Thyroid gland (tissue), 4 donors: Measurements from ENCODE around the gene AQP9.

Experiments used
- CTCF ChIP-seq, 6 experiments: fragments of 200-600 bp in 3 of 6; fragments of 450-650 bp in 3 of 6; sonication (generic) in 3 of 6; IDR thresholded peaks; one replicate each; pipeline ENCODE4 v1.5.1; 2016 to 2019; ENCODE audit warnings: antibody characterized with exemption in 6 of 6, mild to moderate bottlenecking in 2 of 6, inconsistent platforms in 1 of 6, moderate library complexity in 1 of 6
- POLR2A ChIP-seq, 2 donors: fragments of 450-650 bp; IDR thresholded peaks; one replicate each; pipeline ENCODE4 v1.6.1; 2017; ENCODE audit warnings: antibody characterized with exemption in 2 of 2, mild to moderate bottlenecking in 2 of 2, moderate library complexity in 1 of 2

- no peak for TF ChIP-seq POLR2A (IDR thresholded peaks at IDR 0.05)
- no peak for TF ChIP-seq CTCF (IDR thresholded peaks at IDR 0.05)
Measured at GRCh38 chr15:58148633-58149445, 10.7 kb downstream of the AQP9 start.
